ENCODE data around the gene CACNG6. TPM values are rescaled to one million over a fixed set of nuclear protein-coding genes. Genes with fewer than 3 reads are reported as not detected.

The CACNG6 gene
- polyA plus RNA-seq, 1 of the 3 experiments (the other 2 are of a cell fraction): 1.2 TPM

- TF ChIP-seq PBX3 (IDR thresholded peaks at IDR 0.05) (no peak), USF1 (IDR thresholded peaks at IDR 0.05; ENCODE audit: borderline replicate concordance, low read depth) (no peak), FOXJ3 (CRISPR knock-in tag; IDR thresholded peaks at IDR 0.05) (no peak), GABPA (IDR thresholded peaks at IDR 0.05; ENCODE audit: low read depth) (no peak)
Measured at GRCh38 chr19:54023191-54023590, 31.8 kb downstream of the CACNG6 start (continued).

- CTCF ChIA-PET: interaction anchor here (0.8 to 7.2 kb wide), 23 partner anchors 10 to 234 kb away, joined by 3 to 128 read pairs (median 6); partner anchors contain the start of genes CACNG7, MYADM and PRKCG
- no peak overlapping the region for H3K27ac ChIP-seq (ENCODE audit: low read depth in 2 of 2, low read length in 1 of 2)
- H4K20me1 ChIP-seq (ENCODE audit: insufficient read depth): no peaks in the 10 kb centered on the region
- no peak overlapping the region for H3K4me2 ChIP-seq
- no peaks in the 10 kb centered on the region for H3K9me2 ChIP-seq
- H3K9me3 ChIP-seq: no peaks in the 10 kb centered on the region
- POLR2A ChIA-PET: interaction anchor here (0.9 kb wide), 1 partner anchor 149 kb away, joined by 3 read pairs; no protein-coding TSS in a partner anchor
- no peak overlapping the region for H3K4me3 ChIP-seq (ENCODE audit: low read depth in 2 of 2, low read length in 1 of 2)
- H3K79me2 ChIP-seq (ENCODE audit: insufficient read depth): no peaks in the 10 kb centered on the region
- H2AFZ ChIP-seq (ENCODE audit: low read depth): no peak overlapping the region
- H3K9ac ChIP-seq: no peak overlapping the region
- H3K36me3 ChIP-seq (replicated peaks in 1 of 2; ENCODE audit: control insufficient read depth in 1 of 2, insufficient read depth in 2 of 2, low read length in 1 of 2): no peaks in the 10 kb centered on the region
- TF ChIP-seq POLR2AphosphoS5 (IDR thresholded peaks at IDR 0.05; ENCODE audit: low read depth, low read length) (no peak), TAF1 (IDR thresholded peaks at IDR 0.05; ENCODE audit: borderline replicate concordance, low read depth, low read length) (no peak), CTCF (IDR thresholded peaks at IDR 0.05) (no peak), YY1 (IDR thresholded peaks at IDR 0.05; ENCODE audit: low read depth) (no peak), USF1 (IDR thresholded peaks at IDR 0.05; ENCODE audit: borderline replicate concordance, low read depth) (no peak), TCF12 (IDR thresholded peaks at IDR 0.05) (no peak), REST (IDR thresholded peaks at IDR 0.05; ENCODE audit: low read depth, low read length) (no peak), RAD21 (IDR thresholded peaks at IDR 0.05; ENCODE audit: low read length) (no peak), GABPA (IDR thresholded peaks at IDR 0.05; ENCODE audit: low read depth) (no peak), FOXJ3 (CRISPR knock-in tag; IDR thresholded peaks at IDR 0.05) (no peak), RCOR1 (IDR thresholded peaks at IDR 0.05; ENCODE audit: low read length) (no peak), MXI1 (IDR thresholded peaks at IDR 0.05; ENCODE audit: low read depth, low read length) (no peak), TEAD4 (IDR thresholded peaks at IDR 0.05; ENCODE audit: borderline replicate concordance, insufficient read depth) (no peak), NFIC (IDR thresholded peaks at IDR 0.05; ENCODE audit: borderline replicate concordance) (no peak), USF2 (IDR thresholded peaks at IDR 0.05; ENCODE audit: borderline replicate concordance, low read depth, low read length) (no peak), SIN3A (IDR thresholded peaks at IDR 0.05; ENCODE audit: borderline replicate concordance, low read depth, low read length) (no peak), FOXM1 (IDR thresholded peaks at IDR 0.05; ENCODE audit: low read depth) (no peak), MEF2A (IDR thresholded peaks at IDR 0.05; ENCODE audit: borderline replicate concordance, low read depth) (no peak), EZH2phosphoT487 (IDR thresholded peaks at IDR 0.05; ENCODE audit: borderline replicate concordance, low read depth) (no peak)
- no peaks in the 10 kb centered on the region for H3K27me3 ChIP-seq (ENCODE audit: insufficient read depth)
- no peak for DNase-seq
- WGBS (ENCODE audit: low lambda C conversion rate): 28% methylated on average over 9 of the region's 9 CpGs
- peaks cover 17% of the 10 kb centered on the region for H3F3A ChIP-seq (replicated peaks; ENCODE audit: insufficient read depth)
- H3K4me1 ChIP-seq (ENCODE audit: control insufficient read depth in 1 of 2, insufficient read depth in 2 of 2, low read depth in 1 of 2, low read length in 1 of 2): peaks cover 0 to 6% of the 10 kb centered on the region in 2 experiments; a peak in 1 of 4 replicates
Measured at GRCh38 chr19:54024660-54025059, 33.2 kb downstream of the CACNG6 start.

Measured in SK-N-SH (cell line).